Duodenal mucosa (tissue), 2 donors: ENCODE results near the gene CREBRF.

ENCODE experiments used
- H3K27ac ChIP-seq: one replicate; pipeline ENCODE4 v1.7.0; 2013; ENCODE audit warnings: low read depth, low read length
- H3K27me3 ChIP-seq, 2 donors: one replicate each; pipeline ENCODE4 v1.7.0; 2013; ENCODE audit warnings: low read length in 2 of 2, control low read depth in 1 of 2; ENCODE audit not compliant: insufficient read depth in 2 of 2, control insufficient read depth in 1 of 2
- H3K36me3 ChIP-seq, 2 donors: one replicate each; pipeline ENCODE4 v1.7.0; 2013; ENCODE audit warnings: low read length in 2 of 2, control low read depth in 1 of 2; ENCODE audit not compliant: insufficient read depth in 2 of 2, control insufficient read depth in 1 of 2
- H3K4me1 ChIP-seq, 2 donors: one replicate each; pipeline ENCODE4 v1.7.0; 2013; ENCODE audit warnings: low read length in 2 of 2, control low read depth in 1 of 2; ENCODE audit not compliant: insufficient read depth in 2 of 2, control insufficient read depth in 1 of 2
- H3K4me3 ChIP-seq, 2 donors: one replicate each; pipeline ENCODE4 v1.7.0; 2013; ENCODE audit warnings: low read length in 2 of 2, low read depth in 1 of 2
- H3K9ac ChIP-seq, 2 donors: one replicate each; pipeline ENCODE4 v1.7.0; 2013; ENCODE audit warnings: low read length in 2 of 2, low read depth in 1 of 2
- H3K9me3 ChIP-seq, 2 donors: one replicate each; pipeline ENCODE4 v1.7.0; 2013; ENCODE audit warnings: low read length in 2 of 2, control low read depth in 1 of 2; ENCODE audit not compliant: control insufficient read depth in 1 of 2

Gene CREBRF

GRCh38 chr5:173055983-173056782, at the start of gene CREBRF:
TSS of gene CREBRF (plus strand) at chr5:173056352. CDS start at chr5:173080776, 24,424 bp downstream.
- Histone ChIP-seq H3K27ac (peak within 1 kb of the TSS; percentile 94), H3K27me3 (no peaks in the 10 kb centered on the region), H3K4me3 (peak within 1 kb of the TSS; percentile 93 to 95), H3K36me3 (no peaks in the 10 kb centered on the region), H3K9ac (peak within 1 kb of the TSS; percentile 82 to 83), H3K9me3 (no peaks in the 10 kb centered on the region), H3K4me1 (peaks cover 10 to 21% of the 10 kb centered on the region in 2 donors)

GRCh38 chr5:173010021-173010420, 46.1 kb upstream of the CREBRF start:
- Histone ChIP-seq H3K9me3 (no peaks in the 10 kb centered on the region), H3K27ac (no peak overlapping the region), H3K4me1 (peaks cover 14 to 16% of the 10 kb centered on the region in 2 donors), H3K9ac (no peak overlapping the region), H3K27me3 (no peaks in the 10 kb centered on the region), H3K36me3 (no peaks in the 10 kb centered on the region), H3K4me3 (no peak overlapping the region)

GRCh38 chr5:173010547-173011464, 45.3 kb upstream of the CREBRF start:
- no peak overlapping the region for H3K27ac ChIP-seq
- no peaks in the 10 kb centered on the region for H3K9me3 ChIP-seq
- H3K4me1 ChIP-seq: peaks cover 14 to 16% of the 10 kb centered on the region in 2 donors
- no peaks in the 10 kb centered on the region for H3K27me3 ChIP-seq
- no peaks in the 10 kb centered on the region for H3K36me3 ChIP-seq
- no peak overlapping the region for H3K9ac ChIP-seq
- no peak overlapping the region for H3K4me3 ChIP-seq

GRCh38 chr5:173011566-173011965, 44.6 kb upstream of the CREBRF start:
- Histone ChIP-seq H3K36me3 (no peaks in the 10 kb centered on the region), H3K9me3 (no peaks in the 10 kb centered on the region), H3K9ac (no peak overlapping the region), H3K27ac (no peak overlapping the region), H3K27me3 (no peaks in the 10 kb centered on the region), H3K4me1 (peaks cover 12 to 13% of the 10 kb centered on the region in 2 donors), H3K4me3 (no peak overlapping the region)

GRCh38 chr5:173012882-173013281, 43.3 kb upstream of the CREBRF start:
- H3K27ac ChIP-seq: no peak overlapping the region
- H3K36me3 ChIP-seq: no peaks in the 10 kb centered on the region
- H3K4me3 ChIP-seq: no peak overlapping the region
- H3K9ac ChIP-seq: no peak overlapping the region
- H3K4me1 ChIP-seq: peaks cover 0 to 8% of the 10 kb centered on the region in 2 donors
- H3K9me3 ChIP-seq: no peaks in the 10 kb centered on the region
- H3K27me3 ChIP-seq: no peaks in the 10 kb centered on the region

GRCh38 chr5:173014671-173015070, 41.5 kb upstream of the CREBRF start:
- H3K27me3 ChIP-seq: no peaks in the 10 kb centered on the region
- no peaks in the 10 kb centered on the region for H3K9me3 ChIP-seq
- peaks cover 0 to 8% of the 10 kb centered on the region in 2 donors for H3K4me1 ChIP-seq
- H3K27ac ChIP-seq: no peak overlapping the region
- no peak overlapping the region for H3K9ac ChIP-seq
- no peaks in the 10 kb centered on the region for H3K36me3 ChIP-seq
- H3K4me3 ChIP-seq: no peak overlapping the region

GRCh38 chr5:173015192-173015591, 41.0 kb upstream of the CREBRF start:
- Histone ChIP-seq H3K4me3 (no peak overlapping the region), H3K9ac (no peak overlapping the region), H3K9me3 (no peaks in the 10 kb centered on the region), H3K27me3 (no peaks in the 10 kb centered on the region), H3K27ac (no peak overlapping the region), H3K4me1 (peaks cover 0 to 8% of the 10 kb centered on the region in 2 donors), H3K36me3 (peaks cover 4 to 5% of the 10 kb centered on the region in 2 donors)

- peak overlapping the region in 1 of 2 donors; percentile 28 for H3K9ac ChIP-seq
- H3K4me1 ChIP-seq: peaks cover 0 to 5% of the 10 kb centered on the region in 2 donors
- H3K4me3 ChIP-seq: no peak overlapping the region
These were observed 40.3 kb upstream of the CREBRF start for GRCh38 chr5:173015598-173016455.

GRCh38 chr5:173016598-173017046, 39.5 kb upstream of the CREBRF start:
- peak overlapping the region; percentile 60 for H3K27ac ChIP-seq
- H3K27me3 ChIP-seq: no peaks in the 10 kb centered on the region
- peak overlapping the region in 1 of 2 donors; percentile 28 for H3K9ac ChIP-seq
- H3K4me1 ChIP-seq: peaks cover 0 to under 1% of the 10 kb centered on the region in 2 donors
- peaks cover 11% of the 10 kb centered on the region in 2 donors for H3K36me3 ChIP-seq
- no peak overlapping the region for H3K4me3 ChIP-seq
- no peaks in the 10 kb centered on the region for H3K9me3 ChIP-seq

More at GRCh38 chr5:173015598-173016455, 40.3 kb upstream of the CREBRF start:
- H3K9me3 ChIP-seq: no peaks in the 10 kb centered on the region
- H3K27me3 ChIP-seq: no peaks in the 10 kb centered on the region
- peak overlapping the region; percentile 60 for H3K27ac ChIP-seq
- peaks cover 8 to 11% of the 10 kb centered on the region in 2 donors for H3K36me3 ChIP-seq
